ENCODE data around the gene GIMAP2.
"Not testable (repeated sequence)": the region's sequence is repeated elsewhere in the genome, so short reads cannot be mapped to it uniquely, and the experiment has no call there.

The GIMAP2 gene

DNA sequence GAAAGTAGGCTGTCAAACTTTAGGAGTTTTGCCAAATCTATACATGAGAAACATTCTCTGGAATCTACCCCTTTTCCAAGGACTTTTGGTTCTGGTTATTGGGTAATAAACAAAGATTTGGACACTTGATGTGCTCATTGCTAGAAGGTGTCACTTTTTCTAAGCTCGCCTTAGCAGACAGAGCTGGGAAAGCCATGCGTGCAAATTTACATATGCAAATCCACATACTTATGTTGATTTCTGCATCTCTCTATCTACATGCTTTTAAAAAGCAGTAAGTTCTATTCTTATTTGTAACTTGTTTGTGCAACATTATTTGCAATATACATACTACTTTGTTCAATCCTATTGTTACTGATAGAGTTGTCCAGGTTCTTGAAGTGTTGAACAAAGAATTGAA, 30.8 kb upstream of the GIMAP2 start:
- TF ChIP-seq, protein P1, sequence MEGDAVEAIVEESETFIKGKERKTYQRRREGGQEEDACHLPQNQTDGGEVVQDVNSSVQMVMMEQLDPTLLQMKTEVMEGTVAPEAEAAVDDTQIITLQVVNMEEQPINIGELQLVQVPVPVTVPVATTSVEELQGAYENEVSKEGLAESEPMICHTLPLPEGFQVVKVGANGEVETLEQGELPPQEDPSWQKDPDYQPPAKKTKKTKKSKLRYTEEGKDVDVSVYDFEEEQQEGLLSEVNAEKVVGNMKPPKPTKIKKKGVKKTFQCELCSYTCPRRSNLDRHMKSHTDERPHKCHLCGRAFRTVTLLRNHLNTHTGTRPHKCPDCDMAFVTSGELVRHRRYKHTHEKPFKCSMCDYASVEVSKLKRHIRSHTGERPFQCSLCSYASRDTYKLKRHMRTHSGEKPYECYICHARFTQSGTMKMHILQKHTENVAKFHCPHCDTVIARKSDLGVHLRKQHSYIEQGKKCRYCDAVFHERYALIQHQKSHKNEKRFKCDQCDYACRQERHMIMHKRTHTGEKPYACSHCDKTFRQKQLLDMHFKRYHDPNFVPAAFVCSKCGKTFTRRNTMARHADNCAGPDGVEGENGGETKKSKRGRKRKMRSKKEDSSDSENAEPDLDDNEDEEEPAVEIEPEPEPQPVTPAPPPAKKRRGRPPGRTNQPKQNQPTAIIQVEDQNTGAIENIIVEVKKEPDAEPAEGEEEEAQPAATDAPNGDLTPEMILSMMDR (IDR thresholded peaks at IDR 0.05; ENCODE audit: insufficient read depth, low read depth, low read length, missing control alignments) = no peak
- no peak for DNase-seq (ENCODE audit: low read depth)
- no peak overlapping the region for H3K4me3 ChIP-seq (ENCODE audit: low read length)

DNA sequence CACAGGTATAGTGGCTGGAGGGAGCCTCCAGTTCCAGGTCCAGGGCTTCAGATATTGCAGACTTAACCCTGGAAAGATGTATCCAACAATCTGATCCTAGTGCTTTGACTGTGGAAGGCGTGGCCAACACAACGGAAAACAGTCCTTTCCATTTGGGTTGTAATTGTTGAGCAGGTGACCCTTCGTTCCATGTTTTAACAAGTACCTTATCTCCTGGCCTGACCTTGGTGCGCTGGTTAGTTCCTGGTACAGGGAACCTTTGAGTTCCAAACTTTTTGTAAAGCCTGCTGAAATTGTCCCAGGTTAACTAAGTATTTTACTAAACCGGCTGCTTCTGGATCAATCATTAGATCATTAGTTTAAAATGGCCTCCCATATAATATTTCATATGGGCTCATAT, 29.5 kb upstream of the GIMAP2 start:
- no peak for DNase-seq (ENCODE audit: low read depth)
- no peak overlapping the region for H3K4me3 ChIP-seq (ENCODE audit: low read length)
- TF ChIP-seq, protein P1 (IDR thresholded peaks at IDR 0.05; ENCODE audit: insufficient read depth, low read depth, low read length, missing control alignments) = no peak

DNA sequence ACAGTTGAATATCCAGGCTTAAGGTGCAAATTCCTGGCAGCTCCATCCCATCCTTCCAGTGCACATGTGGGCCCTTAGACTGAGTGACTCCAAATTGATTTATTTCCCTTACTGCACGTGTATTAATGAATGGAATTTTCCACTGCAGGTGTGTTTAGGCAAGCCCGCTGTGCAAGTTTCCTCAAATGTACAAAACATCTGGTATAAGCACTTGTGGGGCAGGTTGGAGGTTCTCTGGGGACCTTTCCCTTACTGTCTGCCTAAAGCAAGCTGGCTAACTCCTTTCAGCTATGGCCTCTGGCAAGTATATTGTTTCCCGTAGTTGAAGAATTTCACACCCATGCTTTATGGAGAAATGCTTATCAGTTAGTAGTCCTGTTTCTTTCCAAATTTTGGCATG, 28.0 kb upstream of the GIMAP2 start:
- no peak overlapping the region for H3K4me3 ChIP-seq (ENCODE audit: low read length)
- TF ChIP-seq, protein P1 (IDR thresholded peaks at IDR 0.05; ENCODE audit: insufficient read depth, low read depth, low read length, missing control alignments) = no peak
- no peak for DNase-seq (ENCODE audit: low read depth)

DNA sequence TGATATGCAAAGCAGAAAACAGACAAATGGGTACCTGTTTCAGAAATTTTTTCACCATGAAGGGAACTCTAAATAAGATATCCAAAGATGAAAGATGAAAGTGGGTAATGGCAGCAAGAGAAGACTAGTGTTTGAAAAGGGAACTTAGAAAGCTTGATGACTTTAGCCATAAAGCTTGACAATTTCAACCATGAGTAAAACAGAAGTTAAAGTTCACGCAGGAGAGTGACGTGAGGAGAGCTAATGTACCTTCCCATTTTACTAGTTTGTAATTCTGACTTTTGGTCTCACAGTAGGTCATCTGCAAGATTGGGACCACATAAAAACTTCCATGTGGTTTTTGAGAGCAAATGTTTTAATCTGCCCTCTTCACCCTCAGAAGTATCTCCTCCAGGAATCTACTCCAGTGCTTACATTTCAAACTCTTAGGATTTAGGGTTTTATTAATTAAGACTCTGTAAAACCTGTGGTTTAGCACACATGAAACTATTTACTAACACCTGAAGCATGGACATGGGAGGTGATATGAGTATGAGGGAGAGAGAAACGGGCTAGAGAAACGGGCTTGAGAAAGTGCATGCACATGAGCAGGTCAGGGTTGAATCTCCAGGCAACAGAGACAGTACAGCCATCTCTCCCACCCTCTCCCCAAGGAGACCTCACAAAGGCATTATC, 24.4 kb upstream of the GIMAP2 start:
- no peak overlapping the region for H3K4me3 ChIP-seq (ENCODE audit: low read length)
- no peak for DNase-seq (ENCODE audit: low read depth)
- TF ChIP-seq, protein P1 (IDR thresholded peaks at IDR 0.05; ENCODE audit: insufficient read depth, low read depth, low read length, missing control alignments) = no peak

DNA sequence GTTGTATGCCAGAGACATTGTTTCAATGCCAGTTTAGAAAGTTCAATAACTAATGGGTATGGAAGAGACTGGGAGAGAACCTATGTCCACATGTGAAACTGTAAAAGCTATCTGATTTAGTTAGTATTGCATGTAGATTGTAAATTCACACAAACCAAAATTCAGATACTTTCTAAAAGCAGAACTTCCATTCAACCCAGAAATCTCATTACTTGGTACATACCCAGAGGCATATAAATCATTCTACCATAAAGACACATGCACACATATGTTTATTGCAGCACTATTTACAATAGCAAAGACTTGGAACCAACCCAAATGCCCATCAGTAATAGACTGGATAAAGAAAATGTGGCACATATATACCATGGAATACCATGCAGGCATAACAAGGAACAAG, 22.7 kb upstream of the GIMAP2 start:
- not testable (repeated sequence) for DNase-seq (ENCODE audit: low read depth); H3K4me3 ChIP-seq (ENCODE audit: low read length)

GRCh38 chr7:150663802-150664494, 21.6 kb upstream of the GIMAP2 start:
- no peak overlapping the region for H3K4me3 ChIP-seq (ENCODE audit: low read length)
- DNase-seq (ENCODE audit: low read depth) = no peak
- TF ChIP-seq, protein P1 (IDR thresholded peaks at IDR 0.05; ENCODE audit: insufficient read depth, low read depth, low read length, missing control alignments) = no peak

DNA sequence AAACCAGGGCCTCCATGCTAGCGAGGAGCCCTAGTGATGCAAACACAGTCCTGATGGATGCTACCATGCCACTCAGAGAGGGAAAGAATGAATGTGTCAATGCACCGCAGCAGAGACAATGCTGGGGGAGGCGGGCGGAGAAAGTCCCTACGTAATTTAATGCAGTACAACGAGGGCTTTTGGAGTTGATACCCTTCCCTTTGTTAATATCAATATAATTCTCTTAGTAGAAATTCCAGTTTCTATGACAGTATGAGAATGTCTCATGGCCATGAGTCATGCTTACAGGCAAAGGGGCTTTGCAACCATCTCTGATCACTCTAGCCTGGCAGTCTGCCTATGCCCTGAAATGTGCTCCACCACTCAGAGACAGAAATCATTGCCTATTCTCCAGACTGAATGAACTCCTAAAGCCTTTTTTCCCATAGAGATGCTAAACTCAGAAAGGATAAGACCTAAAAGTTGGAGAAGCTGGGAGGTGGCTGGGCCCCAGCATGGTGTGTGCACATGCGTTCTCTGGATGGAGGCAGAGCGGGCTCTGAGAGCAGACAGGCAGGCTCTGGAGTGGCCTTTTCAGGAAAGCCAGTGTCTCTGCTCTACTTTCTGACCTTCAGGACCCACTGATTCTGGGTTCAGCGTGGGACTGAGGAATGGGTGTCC, 20.3 kb upstream of the GIMAP2 start:
- no peak for DNase-seq (ENCODE audit: low read depth)
- TF ChIP-seq, protein P1 (IDR thresholded peaks at IDR 0.05; ENCODE audit: insufficient read depth, low read depth, low read length, missing control alignments) = no peak
- no peak overlapping the region for H3K4me3 ChIP-seq (ENCODE audit: low read length)

All from epithelial cell of esophagus (primary cell).